ENCODE measurements around the gene ZBTB17. TPM values are rescaled to one million over a fixed set of nuclear protein-coding genes. Genes with fewer than 3 reads are reported as not detected.
"Not testable (repeated sequence)": the region's sequence is repeated elsewhere in the genome, so short reads cannot be mapped to it uniquely, and the experiment has no call there.

The ZBTB17 gene
- total RNA-seq, 1 experiment from 2014 or later: 46.3 TPM

DNA sequence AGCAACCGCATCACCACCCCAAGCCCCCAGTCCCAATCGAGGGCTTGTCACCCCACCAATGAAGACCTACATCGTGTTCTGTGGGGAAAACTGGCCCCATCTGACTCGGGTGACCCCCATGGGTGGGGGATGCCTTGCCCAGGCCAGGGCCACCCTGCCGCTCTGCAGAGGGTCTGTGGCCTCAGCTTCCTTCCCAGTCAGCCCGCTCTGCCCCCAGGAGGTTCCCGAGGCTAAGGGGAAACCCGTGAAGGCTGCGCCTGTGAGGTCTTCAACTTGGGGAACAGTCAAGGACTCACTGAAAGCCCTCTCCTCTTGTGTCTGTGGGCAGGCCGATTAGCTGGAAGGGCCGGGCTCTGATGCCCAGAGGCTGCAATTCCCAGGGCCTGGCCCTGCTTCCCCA is 30.1 kb upstream of the ZBTB17 start:
- Mint-ChIP-seq H3K4me3 (ENCODE audit: unreplicated experiment) (no peak overlapping the region), H3K27me3 (ENCODE audit: insufficient read depth, unreplicated experiment) (no peaks in the 10 kb centered on the region), H3K4me1 (ENCODE audit: insufficient read depth, unreplicated experiment) (peaks cover 15% of the 10 kb centered on the region), H3K36me3 (ENCODE audit: insufficient read depth, unreplicated experiment) (no peaks in the 10 kb centered on the region), H3K9me3 (ENCODE audit: unreplicated experiment) (no peaks in the 10 kb centered on the region), H3K27ac (ENCODE audit: low read depth, unreplicated experiment) (no peak overlapping the region)
- BruUV-seq (replicated peaks): no TSS peak
- no peak for DNase-seq (ENCODE audit: unreplicated experiment)
- intact Hi-C loops (cut with micrococcal nuclease): loop anchor here (2.0 to 10.0 kb wide), 3 partner anchors 213 to 359 kb away; partner anchors contain the start of gene SZRD1
- POLR2A ChIA-PET: interaction anchor here (0.9 to 1.0 kb wide), 2 partner anchors 30 to 382 kb away, joined by 3 to 4 read pairs; partner anchors contain the start of gene ZBTB17
- CTCF ChIA-PET: interaction anchor here (0.6 to 3.2 kb wide), 6 partner anchors 11 to 645 kb away, joined by 3 to 13 read pairs (median 4); no protein-coding TSS in a partner anchor
- TF ChIP-seq, protein P1, sequence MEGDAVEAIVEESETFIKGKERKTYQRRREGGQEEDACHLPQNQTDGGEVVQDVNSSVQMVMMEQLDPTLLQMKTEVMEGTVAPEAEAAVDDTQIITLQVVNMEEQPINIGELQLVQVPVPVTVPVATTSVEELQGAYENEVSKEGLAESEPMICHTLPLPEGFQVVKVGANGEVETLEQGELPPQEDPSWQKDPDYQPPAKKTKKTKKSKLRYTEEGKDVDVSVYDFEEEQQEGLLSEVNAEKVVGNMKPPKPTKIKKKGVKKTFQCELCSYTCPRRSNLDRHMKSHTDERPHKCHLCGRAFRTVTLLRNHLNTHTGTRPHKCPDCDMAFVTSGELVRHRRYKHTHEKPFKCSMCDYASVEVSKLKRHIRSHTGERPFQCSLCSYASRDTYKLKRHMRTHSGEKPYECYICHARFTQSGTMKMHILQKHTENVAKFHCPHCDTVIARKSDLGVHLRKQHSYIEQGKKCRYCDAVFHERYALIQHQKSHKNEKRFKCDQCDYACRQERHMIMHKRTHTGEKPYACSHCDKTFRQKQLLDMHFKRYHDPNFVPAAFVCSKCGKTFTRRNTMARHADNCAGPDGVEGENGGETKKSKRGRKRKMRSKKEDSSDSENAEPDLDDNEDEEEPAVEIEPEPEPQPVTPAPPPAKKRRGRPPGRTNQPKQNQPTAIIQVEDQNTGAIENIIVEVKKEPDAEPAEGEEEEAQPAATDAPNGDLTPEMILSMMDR (IDR thresholded peaks at IDR 0.05; ENCODE audit: unreplicated experiment): no peak

DNA sequence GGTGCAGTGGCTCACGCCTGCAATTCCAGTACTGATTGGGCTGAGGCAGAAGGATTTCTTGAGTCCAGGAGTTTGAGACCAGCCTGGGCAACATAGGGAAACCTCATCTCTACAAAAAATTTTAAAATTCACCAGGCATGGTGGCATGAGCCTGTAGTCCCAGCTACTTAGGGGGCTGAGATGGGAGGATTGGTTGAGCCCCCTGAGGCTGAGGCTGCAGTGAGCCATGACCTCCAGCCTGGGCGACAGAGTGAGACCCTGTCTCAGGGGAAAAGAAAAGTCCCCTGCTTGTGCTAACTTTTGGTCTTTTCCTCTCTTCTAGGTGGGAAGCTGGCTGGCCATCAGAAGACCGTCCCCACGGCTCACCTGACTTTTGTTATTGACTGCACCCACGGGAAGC is 29.7 kb upstream of the ZBTB17 start:
- intact Hi-C loops (cut with micrococcal nuclease): loop anchor here (10.0 kb wide), 2 partner anchors 239 to 359 kb away; partner anchors contain the start of gene SZRD1
- peaks cover 15% of the 10 kb centered on the region for H3K4me1 Mint-ChIP-seq (ENCODE audit: insufficient read depth, unreplicated experiment)
- no peak overlapping the region for H3K27ac Mint-ChIP-seq (ENCODE audit: low read depth, unreplicated experiment)
- no peak for DNase-seq (ENCODE audit: unreplicated experiment)
- no TSS peak for BruUV-seq (replicated peaks)
- no peaks in the 10 kb centered on the region for H3K9me3 Mint-ChIP-seq (ENCODE audit: unreplicated experiment)
- H3K27me3 Mint-ChIP-seq (ENCODE audit: insufficient read depth, unreplicated experiment): no peaks in the 10 kb centered on the region
- no peaks in the 10 kb centered on the region for H3K36me3 Mint-ChIP-seq (ENCODE audit: insufficient read depth, unreplicated experiment)
- ChIA-PET POLR2A (interaction anchor here (0.9 to 1.0 kb wide), 2 partner anchors 29 to 381 kb away, joined by 3 to 4 read pairs; partner anchors contain the start of gene ZBTB17), CTCF (interaction anchor here (0.5 to 3.2 kb wide), 6 partner anchors 11 to 220 kb away, joined by 3 to 13 read pairs (median 5); no protein-coding TSS in a partner anchor)
- H3K4me3 Mint-ChIP-seq (ENCODE audit: unreplicated experiment): no peak overlapping the region
- TF ChIP-seq, protein P1 (IDR thresholded peaks at IDR 0.05; ENCODE audit: unreplicated experiment): no peak

DNA sequence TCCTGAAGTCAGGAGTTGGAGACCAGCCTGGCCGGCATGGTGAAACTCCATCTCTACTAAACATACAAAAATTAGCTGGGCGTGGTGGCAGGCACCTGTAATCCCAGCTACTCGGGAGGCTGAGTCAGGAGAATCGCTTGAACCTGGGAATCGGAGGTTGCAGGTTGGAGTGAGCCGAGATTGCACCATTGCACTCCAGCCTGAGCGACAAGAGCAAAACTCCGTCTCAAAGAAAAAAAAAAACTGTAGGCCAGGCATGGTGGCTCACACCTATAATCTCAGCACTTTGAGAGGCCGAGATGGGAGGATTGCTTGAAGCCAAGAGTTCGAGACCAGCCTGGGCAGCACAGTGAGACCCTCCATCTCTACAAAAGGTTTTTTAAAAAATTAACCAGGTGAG is 25.4 kb upstream of the ZBTB17 start:
- H3K9me3 Mint-ChIP-seq (ENCODE audit: unreplicated experiment); H3K27me3 Mint-ChIP-seq (ENCODE audit: insufficient read depth, unreplicated experiment); H3K4me3 Mint-ChIP-seq (ENCODE audit: unreplicated experiment); DNase-seq (ENCODE audit: unreplicated experiment); H3K4me1 Mint-ChIP-seq (ENCODE audit: insufficient read depth, unreplicated experiment); H3K27ac Mint-ChIP-seq (ENCODE audit: low read depth, unreplicated experiment); H3K36me3 Mint-ChIP-seq (ENCODE audit: insufficient read depth, unreplicated experiment); POLR2A ChIA-PET; BruUV-seq (replicated peaks): not testable (repeated sequence)
- intact Hi-C loops (cut with micrococcal nuclease): loop anchor here (10.0 kb wide), 2 partner anchors 244 to 364 kb away; partner anchors contain the start of gene SZRD1
- CTCF ChIA-PET: interaction anchor here (0.7 to 1.7 kb wide), 3 partner anchors 36 to 186 kb away, joined by 3 to 4 read pairs (median 4); no protein-coding TSS in a partner anchor

GRCh38 chr1:15998929-15999328 is 23.0 kb upstream of the ZBTB17 start:
- H3K4me3 Mint-ChIP-seq (ENCODE audit: unreplicated experiment): no peak overlapping the region
- H3K27me3 Mint-ChIP-seq (ENCODE audit: insufficient read depth, unreplicated experiment): no peaks in the 10 kb centered on the region
- BruUV-seq (replicated peaks): no TSS peak
- H3K36me3 Mint-ChIP-seq (ENCODE audit: insufficient read depth, unreplicated experiment): no peaks in the 10 kb centered on the region
- ChIA-PET POLR2A (interaction anchor here (1.0 kb wide), 1 partner anchor 211 kb away, joined by 3 read pairs; no protein-coding TSS in a partner anchor), CTCF (interaction anchor here (0.6 kb wide), 1 partner anchor 83 kb away, joined by 4 read pairs; no protein-coding TSS in a partner anchor)
- H3K27ac Mint-ChIP-seq (ENCODE audit: low read depth, unreplicated experiment): no peak overlapping the region
- TF ChIP-seq, protein P1 (IDR thresholded peaks at IDR 0.05; ENCODE audit: unreplicated experiment): no peak
- no peak for DNase-seq (ENCODE audit: unreplicated experiment)
- intact Hi-C loops (cut with micrococcal nuclease): no loop called here
- H3K9me3 Mint-ChIP-seq (ENCODE audit: unreplicated experiment): no peaks in the 10 kb centered on the region
- no peaks in the 10 kb centered on the region for H3K4me1 Mint-ChIP-seq (ENCODE audit: insufficient read depth, unreplicated experiment)
